Heart right ventricle (tissue), 16 donors: ENCODE results near the gene COL23A1. TPM values are rescaled to one million over a fixed set of nuclear protein-coding genes. Genes with fewer than 3 reads are reported as not detected.
"Not testable (repeated sequence)": the region's sequence is repeated elsewhere in the genome, so short reads cannot be mapped to it uniquely, and the experiment has no call there.

Experiments
- ATAC-seq, 8 donors: fragments of 200-7000 bp; cut with Tn5 transposase; one replicate each; pipeline ENCODE4 v1.9.1; 2020; ENCODE audit warnings: mild to moderate bottlenecking in 8 of 8, moderate library complexity in 8 of 8, moderate number of reproducible peaks in 1 of 8
- DNase-seq, 2 donors: peaks; one replicate each; pipeline ENCODE4 v3.0.0-alpha.2; 2020
- H3K27ac ChIP-seq, 10 donors: fragments of 200-600 bp; sonication (generic) in 2 of 10; one replicate each; pipeline versions ENCODE4 v1.5.0 to v1.8.0; 2020 to 2022; ENCODE audit warnings: mild to moderate bottlenecking in 3 of 10
- H3K27me3 ChIP-seq, 7 donors: fragments of 200-600 bp; one replicate each; pipeline ENCODE4 v1.8.0; 2021 to 2022; ENCODE audit warnings: mild to moderate bottlenecking in 2 of 7
- H3K36me3 ChIP-seq, 9 donors: fragments of 200-600 bp; sonication (generic) in 1 of 9; one replicate each; pipeline versions ENCODE4 v1.5.0 to v1.8.0; 2020 to 2022; ENCODE audit warnings: mild to moderate bottlenecking in 2 of 9
- H3K4me1 ChIP-seq, 9 donors: fragments of 200-600 bp; sonication (generic) in 1 of 9; one replicate each; pipeline versions ENCODE4 v1.5.0 to v1.8.0; 2020 to 2022; ENCODE audit warnings: mild to moderate bottlenecking in 4 of 9
- H3K4me3 ChIP-seq, 10 donors: fragments of 200-600 bp; sonication (generic) in 2 of 10; one replicate each; pipeline versions ENCODE4 v1.5.0 to v1.8.0; 2020 to 2022; ENCODE audit warnings: mild to moderate bottlenecking in 7 of 10, moderate library complexity in 2 of 10
- H3K9me3 ChIP-seq, 11 donors: fragments of 200-600 bp in 10 of 11; sonication (generic) in 2 of 11; one replicate each; pipeline versions ENCODE4 v1.5.0 to v1.8.0; 2013 to 2022; ENCODE audit warnings: mild to moderate bottlenecking in 2 of 11, control low read depth in 1 of 11, moderate library complexity in 1 of 11
- WGBS, 2 donors: extraction: QIAGEN DNeasy Blood & Tissue Kit; methylation state at CpG; one replicate each; pipeline ENCODE4 v1.1.7; 2013; ENCODE audit warnings: inconsistent platforms in 1 of 2; 5-methylcytosine and 5-hydroxymethylcytosine counted together
- intact Hi-C, 10 donors: fragments of 100-400 bp; cut with DNase I; formaldehyde crosslinking; loops; one replicate each; pipeline versions ENCODE4 v1.11.1 to v1.14.2; 2022
- polyA plus RNA-seq, 2 donors: library from polyadenylated mRNA; stranded (reverse); fragments of 200-250 nt; gene quantifications; one replicate each; pipeline ENCODE4 v1.2.3, GENCODE V29; 2013
- total RNA-seq, 10 donors: library from RNA; stranded (reverse); fragmentation: NEBNext Ultra II Directional in 3 of 10; extraction: Animal tissue kit (Norgen Biotek cat#: 25700) in 3 of 10; gene quantifications; one replicate each; pipeline versions ENCODE4 v1.2.1 to v1.2.4, GENCODE V29; 2021 to 2023
- TF ChIP-seq, protein P1 (sequence below), 9 donors: fragments of 200-600 bp; sonication (generic) in 2 of 9; IDR thresholded peaks; one replicate each; pipeline versions ENCODE4 v1.5.0 to v1.8.0; 2021 to 2022; ENCODE audit warnings: antibody characterized with exemption in 9 of 9, mild to moderate bottlenecking in 5 of 9, moderate library complexity in 1 of 9
- donor health status: Arrhythmogenic right ventricular cardiomyopathy.
- donor health status: ischemic (EF 13 %, LVEDD 7.1; RV severe dilation, severe dysfunction).
- donor health status: healthy with polysubstance abuse.
- donor health status: DM: no; HTN: yes; CAD: no.
- donor health status: DM: no; HTN: no; CAD: no.
- donor health status: ischemic (EF 25% LVEDD 6.9; RV normal size, moderate dysfunction).
- donor health status: ischemic (EF 25% LVEDD 5.7; RV mildly dilated, moderate dysfunction).
- donor health status: healthy.
- donor health status: DM: yes; HTN: yes; CAD: no.
- donor health status: Ischemic cardiomyopathy.
- donor health status: ischemic (EF 35%, LVEDD 5.7; RV mildly dilated, moderate dysfunction).
- donor health status: nonischemic (EF 11% LVEDD 7.7; RV severe dilation, severe dysfunction).
- donor health status: DM: yes; HTN: yes; CAD: no.
- donor health status: PGD.
- donor health status: ischemic (EF 29% LVEDD 5.4; RV normal size, mild dysfunction).
- donor health status: nonischemic (EF 23%, LVEDD 6.1; RV moderate dilation, normal function).

Gene COL23A1
- total and polyA plus RNA-seq, 12 donors = 8.9 to 29.0 (median 16.2) TPM

DNA sequence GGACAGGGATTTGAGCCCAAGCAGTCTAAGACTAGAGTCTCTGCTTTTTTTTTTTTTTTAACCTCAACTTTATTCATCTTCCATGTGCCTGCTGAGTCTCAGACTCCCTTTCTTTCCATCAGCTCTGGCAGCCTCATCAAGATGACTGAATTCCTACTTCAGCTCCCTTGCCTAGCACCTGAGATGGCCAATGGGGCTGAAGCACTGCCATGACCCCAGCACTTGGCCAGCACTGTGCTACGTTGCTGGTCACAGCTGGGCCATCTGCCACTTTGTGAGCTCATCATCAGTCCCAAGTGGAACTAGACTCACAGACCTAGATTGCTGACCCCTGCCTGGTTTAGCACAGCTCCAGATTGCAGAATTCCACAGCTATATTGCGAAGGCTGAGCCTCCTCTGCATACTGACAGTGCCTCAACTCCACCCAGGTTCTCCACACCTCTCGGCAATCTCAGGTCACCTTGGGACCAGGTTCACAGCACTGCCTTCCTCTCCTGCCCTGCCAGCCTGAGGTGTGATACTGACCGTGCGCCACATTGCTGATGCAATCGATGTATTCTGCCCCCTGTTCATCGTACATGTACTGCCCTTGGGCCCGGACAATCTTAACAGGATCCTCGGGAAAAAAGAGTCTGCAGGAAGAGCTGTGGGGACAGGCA lies 359.2 kb downstream of the COL23A1 start:
- DNase-seq (peak in 1 of 2 donors; percentile 51), ATAC-seq (peak in 5 of 8 donors; percentile 22 to 63 (median 36))
- Histone ChIP-seq H3K27ac (peak overlapping the region in 8 of 10 donors; percentile 95 to 100 (median 98)), H3K4me3 (peak overlapping the region; percentile 76 to 95 (median 91)), H3K36me3 (peaks cover 0 to 54% (median 4%) of the 10 kb centered on the region in 9 donors), H3K4me1 (peaks cover 16 to 59% (median 25%) of the 10 kb centered on the region in 9 donors), H3K9me3 (no peaks in the 10 kb centered on the region), H3K27me3 (no peaks in the 10 kb centered on the region)
- WGBS, 2 donors = 65 to 76% methylated on average over 9 of the region's 9 CpGs
- TF ChIP-seq, protein P1, sequence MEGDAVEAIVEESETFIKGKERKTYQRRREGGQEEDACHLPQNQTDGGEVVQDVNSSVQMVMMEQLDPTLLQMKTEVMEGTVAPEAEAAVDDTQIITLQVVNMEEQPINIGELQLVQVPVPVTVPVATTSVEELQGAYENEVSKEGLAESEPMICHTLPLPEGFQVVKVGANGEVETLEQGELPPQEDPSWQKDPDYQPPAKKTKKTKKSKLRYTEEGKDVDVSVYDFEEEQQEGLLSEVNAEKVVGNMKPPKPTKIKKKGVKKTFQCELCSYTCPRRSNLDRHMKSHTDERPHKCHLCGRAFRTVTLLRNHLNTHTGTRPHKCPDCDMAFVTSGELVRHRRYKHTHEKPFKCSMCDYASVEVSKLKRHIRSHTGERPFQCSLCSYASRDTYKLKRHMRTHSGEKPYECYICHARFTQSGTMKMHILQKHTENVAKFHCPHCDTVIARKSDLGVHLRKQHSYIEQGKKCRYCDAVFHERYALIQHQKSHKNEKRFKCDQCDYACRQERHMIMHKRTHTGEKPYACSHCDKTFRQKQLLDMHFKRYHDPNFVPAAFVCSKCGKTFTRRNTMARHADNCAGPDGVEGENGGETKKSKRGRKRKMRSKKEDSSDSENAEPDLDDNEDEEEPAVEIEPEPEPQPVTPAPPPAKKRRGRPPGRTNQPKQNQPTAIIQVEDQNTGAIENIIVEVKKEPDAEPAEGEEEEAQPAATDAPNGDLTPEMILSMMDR (IDR thresholded peaks at IDR 0.05) = no peak
- intact Hi-C loops = loop anchor here in 1 of 10 donors (2.0 kb wide), 1 partner anchor 26 kb away; the partner anchor contains the start of gene HNRNPAB

DNA sequence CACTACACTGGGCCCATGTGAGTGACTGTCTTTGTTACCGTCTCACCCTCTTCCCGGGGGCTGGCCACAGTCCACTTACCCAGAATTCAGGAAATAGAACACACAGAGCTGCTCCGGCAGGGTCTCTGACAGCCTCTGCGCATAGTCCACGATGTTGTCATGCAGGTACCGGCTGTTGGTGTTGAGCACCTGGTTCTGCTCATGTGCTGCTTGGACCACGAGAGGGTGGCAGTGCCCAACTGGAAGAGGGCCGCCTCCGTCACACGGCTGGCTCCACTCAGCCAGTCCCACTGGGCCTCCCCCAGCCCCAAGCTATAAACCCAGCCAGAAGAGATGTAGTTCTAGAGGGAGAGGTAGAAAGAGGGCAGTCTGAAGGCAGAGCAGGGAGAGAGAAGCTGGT lies 360.3 kb downstream of the COL23A1 start:
- DNase-seq = no peak
- H3K36me3 ChIP-seq = peaks cover 0 to 65% (median 4%) of the 10 kb centered on the region in 9 donors
- intact Hi-C loops = loop anchor here in 1 of 10 donors (2.0 kb wide), 1 partner anchor 25 kb away; the partner anchor contains the start of gene HNRNPAB

DNA sequence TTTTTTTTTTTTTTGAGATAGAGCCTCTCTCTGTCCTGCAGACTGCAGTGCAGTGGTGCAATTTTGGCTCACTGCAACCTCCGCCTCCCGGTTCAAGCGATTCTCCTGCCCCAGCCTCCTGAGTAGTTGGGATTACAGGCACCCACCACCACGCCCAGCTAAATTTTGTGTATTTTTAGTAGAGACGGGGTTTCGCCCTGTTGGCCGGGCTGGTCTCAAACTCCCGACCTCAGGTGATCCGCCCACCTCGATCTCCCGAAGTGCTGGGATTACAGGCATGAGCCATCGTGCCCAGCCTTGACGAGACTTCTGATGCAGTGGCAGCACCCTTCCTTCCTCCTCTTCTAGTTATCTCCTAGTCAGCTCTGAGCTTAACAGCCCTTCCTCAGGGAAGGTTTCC lies 361.1 kb downstream of the COL23A1 start:
- Histone ChIP-seq H3K36me3 (peaks cover 0 to 73% (median 5%) of the 10 kb centered on the region in 9 donors), H3K4me1 (peaks cover 16 to 40% (median 25%) of the 10 kb centered on the region in 9 donors)
- ATAC-seq, DNase-seq, intact Hi-C loops, H3K4me3 ChIP-seq, H3K27me3 ChIP-seq, H3K9me3 ChIP-seq, H3K27ac ChIP-seq: not testable (repeated sequence)
- WGBS, 2 donors = 96 to 97% methylated on average over 13 of the region's 13 CpGs

More for the DNA sequence above, 360.3 kb downstream of the COL23A1 start:
- no peaks in the 10 kb centered on the region for H3K9me3 ChIP-seq
- peaks cover 16 to 47% (median 25%) of the 10 kb centered on the region in 9 donors for H3K4me1 ChIP-seq
- no peak for ATAC-seq
- TF ChIP-seq, protein P1 (IDR thresholded peaks at IDR 0.05) = no peak
- H3K4me3 ChIP-seq = no peak overlapping the region
- no peak overlapping the region for H3K27ac ChIP-seq
- H3K27me3 ChIP-seq = no peaks in the 10 kb centered on the region
- 94 to 95% methylated on average over 10 of the region's 10 CpGs for WGBS, 2 donors

DNA sequence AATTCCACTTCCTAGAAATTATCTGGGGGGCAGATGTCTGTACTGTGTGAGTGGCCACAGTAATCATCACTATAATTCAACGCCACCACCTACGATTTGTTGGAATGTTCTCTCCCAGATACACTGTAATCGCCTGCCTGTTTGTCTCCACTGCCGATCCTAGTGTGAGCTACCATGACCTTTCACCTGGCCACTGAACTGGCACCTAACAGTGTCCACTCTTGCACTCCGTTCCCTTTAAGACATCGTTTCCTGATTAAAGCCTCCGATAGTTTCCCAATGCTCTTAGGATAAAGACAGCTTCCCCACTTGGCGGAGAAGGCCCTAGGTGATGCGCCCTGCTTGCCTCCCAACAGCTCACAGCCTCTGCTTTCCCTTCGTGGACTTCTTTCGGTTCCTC lies 361.6 kb downstream of the COL23A1 start:
- H3K27me3 ChIP-seq = no peaks in the 10 kb centered on the region
- 92 to 94% methylated on average over 11 of the region's 11 CpGs for WGBS, 2 donors
- no peak for ATAC-seq
- peaks cover 0 to 78% (median 9%) of the 10 kb centered on the region in 9 donors for H3K36me3 ChIP-seq
- no peak for DNase-seq
- H3K4me1 ChIP-seq = peaks cover 17 to 35% (median 25%) of the 10 kb centered on the region in 9 donors
- no peaks in the 10 kb centered on the region for H3K9me3 ChIP-seq
- TF ChIP-seq, protein P1 (IDR thresholded peaks at IDR 0.05) = no peak
- H3K27ac ChIP-seq = no peak overlapping the region
- intact Hi-C loops = no loop called here
- H3K4me3 ChIP-seq = no peak overlapping the region

DNA sequence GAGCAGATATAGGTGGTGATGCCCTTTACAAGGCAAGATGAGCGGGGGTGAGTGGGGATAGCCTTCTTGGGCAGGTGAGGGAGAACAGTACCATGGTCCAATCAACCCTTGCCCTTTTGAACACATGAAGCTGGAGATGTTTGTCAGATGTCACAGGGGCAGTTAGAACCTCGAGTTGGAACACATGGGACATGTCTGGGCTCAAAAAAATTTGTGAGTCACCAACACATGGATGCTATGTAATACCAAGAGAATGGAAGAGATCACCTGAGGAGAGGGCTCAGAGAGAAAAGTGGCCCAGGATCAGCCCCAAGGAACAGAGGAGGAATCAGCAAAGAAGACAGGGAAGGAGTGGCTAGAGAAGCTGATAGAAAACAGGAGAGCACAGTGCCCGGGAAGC lies 362.3 kb downstream of the COL23A1 start:
- ATAC-seq (no peak), DNase-seq (no peak)
- peaks cover 17 to 32% (median 21%) of the 10 kb centered on the region in 9 donors for H3K4me1 ChIP-seq
- intact Hi-C loops = no loop called here
- no peak overlapping the region for H3K4me3 ChIP-seq
- WGBS, 2 donors = 84 to 85% methylated on average over 3 of the region's 3 CpGs
- TF ChIP-seq, protein P1 (IDR thresholded peaks at IDR 0.05) = no peak
- no peaks in the 10 kb centered on the region for H3K9me3 ChIP-seq
- no peaks in the 10 kb centered on the region for H3K27me3 ChIP-seq
- peaks cover 0 to 83% (median 9%) of the 10 kb centered on the region in 9 donors for H3K36me3 ChIP-seq
- no peak overlapping the region for H3K27ac ChIP-seq
